Ovary (tissue), 9 donors: ENCODE data around the gene SLC15A5. TPM values are rescaled to one million over a fixed set of nuclear protein-coding genes. Genes with fewer than 3 reads are reported as not detected.

Experiments used
- DNase-seq, 5 donors: peaks; one replicate each; pipeline ENCODE4 v3.0.0-alpha.2; 2019 to 2020
- H3K27ac ChIP-seq, 2 donors: fragments of 200-600 bp; one replicate each; pipeline versions ENCODE4 v1.5.1 to v1.8.0; 2019 to 2022
- H3K27me3 ChIP-seq: fragments of 200-600 bp; one replicate; pipeline ENCODE4 v1.8.0; 2022
- H3K36me3 ChIP-seq: fragments of 200-600 bp; sonication (generic); one replicate; pipeline ENCODE4 v1.5.1; 2019
- H3K4me1 ChIP-seq: one replicate; pipeline ENCODE4 v1.8.1; 2013; ENCODE audit warnings: mild to moderate bottlenecking, moderate library complexity; ENCODE audit not compliant: insufficient read depth
- H3K4me3 ChIP-seq: fragments of 200-600 bp; sonication (generic); one replicate; pipeline ENCODE4 v1.5.1; 2017
- H3K9me3 ChIP-seq, 2 donors: fragments of 200-600 bp in 1 of 2; sonication (generic) in 1 of 2; one replicate each; pipeline versions ENCODE4 v1.5.1 to v1.8.1; 2013 to 2019; ENCODE audit warnings: mild to moderate bottlenecking in 1 of 2, moderate library complexity in 1 of 2
- EP300 ChIP-seq: sonication (generic); formaldehyde crosslinking; IDR thresholded peaks from one replicate; pipeline ENCODE4 v1.6.1; 2017; ENCODE audit warnings: antibody characterized with exemption
- POLR2A ChIP-seq: fragments of 450-650 bp; IDR thresholded peaks from one replicate; pipeline ENCODE4 v1.6.1; 2017; ENCODE audit warnings: antibody characterized with exemption, mild to moderate bottlenecking, moderate library complexity
- WGBS, 3 donors: extraction: QIAGEN DNeasy Blood & Tissue Kit in 1 of 3; methylation state at CpG; one replicate each; pipeline versions ENCODE4 v1.1.5 to v1.1.7; 2013 to 2017; 5-methylcytosine and 5-hydroxymethylcytosine counted together
- intact Hi-C, 4 donors: fragments of 100-400 bp; cut with DNase I; formaldehyde crosslinking; loops; one replicate each; pipeline versions ENCODE4 v1.11.0 to v1.15.1; 2022 to 2023
- polyA plus RNA-seq, 2 donors: library from polyadenylated mRNA; stranded (reverse); fragments of 200-250 nt in 1 of 2; fragments of 350-450 nt in 1 of 2; fragmentation: Illumina TruSeq in 1 of 2; extraction: RNeasy Lipid Tissue Mini Kit (QIAGEN cat#74804) in 1 of 2; gene quantifications; one replicate each; pipeline ENCODE4 v1.2.3, GENCODE V29; 2013 to 2014
- total RNA-seq, 7 donors: library from RNA; depleted of rRNA in 2 of 7; stranded (reverse); fragments of >200 nt in 2 of 7; fragmentation: NEBNext Ultra II Directional in 3 of 7; extraction: Animal tissue kit (Norgen Biotek cat#: 25700) in 3 of 7; gene quantifications; one replicate each; pipeline versions ENCODE4 v1.1.0 to v1.2.4, GENCODE V29; 2016 to 2023
- TF ChIP-seq, protein P1 (sequence below), 3 donors: fragments of 450-650 bp in 2 of 3; fragments of 200-600 bp in 1 of 3; IDR thresholded peaks; one replicate each; pipeline versions ENCODE4 v1.5.1 to v1.8.0; 2016 to 2022; ENCODE audit warnings: antibody characterized with exemption in 3 of 3, mild to moderate bottlenecking in 1 of 3
- donor health status: DM: no; HTN: no; CAD: no; lungs with moderate emphysema.
- donor health status: DM: no; HTN: no; CAD: no.
- donor health status: Bipolar disorder and iron deficiency.
- donor health status: DM: yes; HTN: yes; CAD: no.
- donor health status: DM: no; HTN: no; CAD: no.
- donor health status: DM: yes; HTN: yes; CAD: no.

The SLC15A5 gene
- total and polyA plus RNA-seq, 9 donors, result not detected

DNA sequence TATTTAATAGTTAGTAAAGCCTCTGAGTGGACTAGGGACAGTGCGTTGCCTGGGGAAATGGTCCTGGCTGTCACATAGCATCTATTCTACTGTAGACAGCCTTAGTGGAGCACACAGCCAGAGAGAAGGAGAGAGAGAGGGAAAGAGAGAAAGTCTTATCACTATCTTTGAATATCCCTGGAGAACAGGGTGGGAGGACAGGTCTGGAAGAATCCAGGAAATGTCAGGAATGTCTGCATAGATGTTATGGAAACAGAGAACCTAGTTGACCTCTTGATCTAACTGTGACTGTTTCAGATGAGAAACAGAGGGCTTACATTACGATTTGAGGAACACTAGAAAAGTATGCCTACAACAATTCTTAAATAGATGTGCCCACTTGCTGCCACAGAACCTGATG, 92.8 kb downstream of the SLC15A5 start:
- Histone ChIP-seq H3K4me3 (no peak overlapping the region), H3K27me3 (no peaks in the 10 kb centered on the region), H3K27ac (no peak overlapping the region), H3K4me1 (no peaks in the 10 kb centered on the region), H3K36me3 (no peaks in the 10 kb centered on the region), H3K9me3 (no peaks in the 10 kb centered on the region)
- 40 to 59% (median 52%) methylated on average over 2 of the region's 2 CpGs for WGBS, 3 donors
- DNase-seq, result no peak
- no peak for TF ChIP-seq EP300
- TF ChIP-seq POLR2A, result no peak
- TF ChIP-seq, protein P1, sequence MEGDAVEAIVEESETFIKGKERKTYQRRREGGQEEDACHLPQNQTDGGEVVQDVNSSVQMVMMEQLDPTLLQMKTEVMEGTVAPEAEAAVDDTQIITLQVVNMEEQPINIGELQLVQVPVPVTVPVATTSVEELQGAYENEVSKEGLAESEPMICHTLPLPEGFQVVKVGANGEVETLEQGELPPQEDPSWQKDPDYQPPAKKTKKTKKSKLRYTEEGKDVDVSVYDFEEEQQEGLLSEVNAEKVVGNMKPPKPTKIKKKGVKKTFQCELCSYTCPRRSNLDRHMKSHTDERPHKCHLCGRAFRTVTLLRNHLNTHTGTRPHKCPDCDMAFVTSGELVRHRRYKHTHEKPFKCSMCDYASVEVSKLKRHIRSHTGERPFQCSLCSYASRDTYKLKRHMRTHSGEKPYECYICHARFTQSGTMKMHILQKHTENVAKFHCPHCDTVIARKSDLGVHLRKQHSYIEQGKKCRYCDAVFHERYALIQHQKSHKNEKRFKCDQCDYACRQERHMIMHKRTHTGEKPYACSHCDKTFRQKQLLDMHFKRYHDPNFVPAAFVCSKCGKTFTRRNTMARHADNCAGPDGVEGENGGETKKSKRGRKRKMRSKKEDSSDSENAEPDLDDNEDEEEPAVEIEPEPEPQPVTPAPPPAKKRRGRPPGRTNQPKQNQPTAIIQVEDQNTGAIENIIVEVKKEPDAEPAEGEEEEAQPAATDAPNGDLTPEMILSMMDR (IDR thresholded peaks at IDR 0.05), result no peak
- intact Hi-C loops, result no loop called here

DNA sequence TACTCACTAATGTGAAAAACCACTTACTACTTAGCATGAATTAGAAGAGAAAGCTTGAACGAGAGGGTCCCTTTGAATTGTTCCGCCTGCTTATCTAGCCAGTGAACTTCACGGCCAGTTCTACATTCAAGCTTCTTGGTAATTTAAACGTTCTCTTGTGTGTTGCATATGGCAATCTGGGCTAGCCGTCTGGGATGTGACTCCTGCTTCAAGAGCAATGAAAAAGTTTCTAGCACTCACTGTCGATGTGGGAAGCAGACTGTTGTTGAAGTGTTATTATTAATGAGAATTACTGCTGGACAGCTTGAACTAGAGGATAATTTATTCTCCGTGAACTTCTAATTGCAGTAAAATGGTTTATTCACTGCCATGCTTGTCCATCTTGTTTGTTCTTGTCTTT, 93.9 kb downstream of the SLC15A5 start:
- no peak overlapping the region for H3K27ac ChIP-seq
- TF ChIP-seq POLR2A (no peak), EP300 (no peak)
- TF ChIP-seq, protein P1 (IDR thresholded peaks at IDR 0.05), result no peak
- intact Hi-C loops, result no loop called here
- WGBS, 3 donors, result 72 to 81% (median 75%) methylated on average over 7 of the region's 7 CpGs
- no peak for DNase-seq
- H3K4me3 ChIP-seq, result no peak overlapping the region
- no peaks in the 10 kb centered on the region for H3K36me3 ChIP-seq
- no peaks in the 10 kb centered on the region for H3K27me3 ChIP-seq
- no peaks in the 10 kb centered on the region for H3K4me1 ChIP-seq
- no peaks in the 10 kb centered on the region for H3K9me3 ChIP-seq

DNA sequence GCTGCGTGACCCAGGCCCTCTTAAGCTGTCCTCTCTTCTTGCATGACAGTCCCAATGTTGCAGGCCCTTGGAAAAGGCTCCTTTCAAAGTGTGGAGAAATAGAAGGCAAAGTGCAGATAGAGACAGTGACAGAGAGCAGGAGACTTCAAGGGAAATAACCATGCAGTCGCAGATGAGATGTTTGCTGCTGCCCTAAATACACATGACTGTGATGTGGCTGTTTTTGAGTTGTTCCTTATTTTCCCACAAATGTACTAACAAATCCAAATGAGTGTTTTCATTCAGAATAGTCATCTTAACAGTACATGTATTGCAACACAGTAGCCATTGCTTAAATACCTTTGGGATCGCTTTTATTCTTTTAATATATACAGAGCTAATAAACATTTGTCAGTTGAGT, 101.6 kb downstream of the SLC15A5 start:
- no peak for TF ChIP-seq EP300
- TF ChIP-seq, protein P1 (IDR thresholded peaks at IDR 0.05), result no peak
- no peak for TF ChIP-seq POLR2A
- H3K27me3 ChIP-seq, result no peaks in the 10 kb centered on the region
- no peaks in the 10 kb centered on the region for H3K36me3 ChIP-seq
- no peaks in the 10 kb centered on the region for H3K9me3 ChIP-seq
- no peak for DNase-seq
- no peak overlapping the region for H3K4me3 ChIP-seq
- intact Hi-C loops, result no loop called here
- H3K27ac ChIP-seq, result no peak overlapping the region
- WGBS, 3 donors, result 79 to 84% (median 82%) methylated on average over 3 of the region's 3 CpGs
- no peaks in the 10 kb centered on the region for H3K4me1 ChIP-seq

DNA sequence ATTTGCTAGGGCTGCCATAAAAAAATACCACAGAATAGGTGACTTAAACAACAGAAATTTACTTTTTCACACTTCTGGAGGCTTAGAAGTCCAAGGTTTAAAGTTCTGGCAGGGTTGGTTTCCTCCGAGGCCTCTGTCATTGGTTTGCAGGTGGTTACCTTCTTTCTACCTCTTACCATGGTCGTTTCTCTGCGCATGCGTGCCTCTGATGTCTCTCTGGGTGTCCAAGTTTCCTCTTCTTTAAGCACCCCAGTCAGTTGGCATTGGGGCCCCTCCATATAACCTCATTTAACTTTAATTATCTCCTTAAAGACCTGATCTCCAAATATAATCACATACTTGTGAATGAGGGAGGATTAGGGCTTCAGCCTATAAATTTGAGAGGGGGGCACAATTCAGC, 103.2 kb downstream of the SLC15A5 start:
- Histone ChIP-seq H3K4me1 (no peaks in the 10 kb centered on the region), H3K27ac (no peak overlapping the region), H3K27me3 (no peaks in the 10 kb centered on the region), H3K36me3 (no peaks in the 10 kb centered on the region), H3K9me3 (no peaks in the 10 kb centered on the region), H3K4me3 (no peak overlapping the region)
- no peak for TF ChIP-seq EP300
- TF ChIP-seq, protein P1 (IDR thresholded peaks at IDR 0.05), result no peak
- no peak for TF ChIP-seq POLR2A
- DNase-seq, result no peak
- whole genome bisulfite sequencing, 3 donors, result 78 to 89% (median 85%) methylated on average over 4 of the region's 4 CpGs
- intact Hi-C loops, result no loop called here

DNA sequence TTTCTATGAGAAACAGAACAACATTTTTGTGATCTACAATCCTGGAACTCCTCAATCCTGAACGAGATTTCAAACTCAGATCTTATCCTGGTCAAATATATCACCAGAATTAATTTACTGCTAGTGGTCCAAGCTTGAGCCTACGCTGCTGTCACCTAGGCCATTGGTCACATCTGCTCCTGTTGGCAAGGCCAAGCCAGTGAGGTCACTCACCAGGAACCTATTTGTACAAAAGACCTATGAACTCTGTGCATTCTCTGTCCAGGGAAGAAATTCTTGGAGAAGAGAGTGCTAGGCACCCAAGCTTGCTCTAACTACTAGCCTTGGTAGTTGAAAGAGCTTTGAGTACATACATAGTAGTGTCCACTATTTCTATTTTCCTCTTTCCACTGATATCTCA, 106.1 kb downstream of the SLC15A5 start:
- WGBS, 3 donors, result 63 to 88% (median 73%) methylated on average over 2 of the region's 2 CpGs
- no peak overlapping the region for H3K4me3 ChIP-seq
- H3K27me3 ChIP-seq, result no peaks in the 10 kb centered on the region
- DNase-seq, result no peak
- TF ChIP-seq, protein P1 (IDR thresholded peaks at IDR 0.05), result no peak
- no peak for TF ChIP-seq POLR2A
- TF ChIP-seq EP300, result no peak
- intact Hi-C loops, result no loop called here
- no peaks in the 10 kb centered on the region for H3K9me3 ChIP-seq
- no peaks in the 10 kb centered on the region for H3K36me3 ChIP-seq
- no peak overlapping the region for H3K27ac ChIP-seq
- no peaks in the 10 kb centered on the region for H3K4me1 ChIP-seq
